ENCODE results near the gene PLTP.

DNA sequence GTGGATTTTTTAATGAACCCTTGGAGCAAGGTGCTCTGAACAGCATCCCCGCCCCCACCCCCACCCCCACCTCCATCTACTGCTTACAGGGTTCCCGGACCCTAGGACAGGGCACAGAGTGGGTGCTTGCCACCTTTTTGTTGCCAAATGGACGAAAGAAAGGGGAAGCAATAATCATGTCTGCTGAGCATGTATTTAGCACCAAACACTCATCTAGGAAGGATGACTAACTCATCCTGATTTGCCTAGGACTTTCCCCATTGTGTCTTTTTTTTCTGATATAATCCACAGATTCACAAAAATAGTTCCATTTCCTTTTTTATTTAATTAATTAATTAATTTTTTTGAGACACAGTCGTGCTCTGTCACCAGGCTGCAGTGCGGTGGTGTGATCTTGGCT lies 1.2 kb upstream of the PLTP start:
- TF ChIP-seq SMAD1 (CRISPR knock-in tag; IDR thresholded peaks at IDR 0.05; ENCODE audit: borderline replicate concordance, low read depth) (no peak), FOXP1 (IDR thresholded peaks at IDR 0.05) (no peak), FOXP1 (CRISPR knock-in tag; IDR thresholded peaks at IDR 0.05) (no peak), PBX2 (CRISPR knock-in tag; IDR thresholded peaks at IDR 0.05) (no peak)
- TF ChIP-seq, protein P1, sequence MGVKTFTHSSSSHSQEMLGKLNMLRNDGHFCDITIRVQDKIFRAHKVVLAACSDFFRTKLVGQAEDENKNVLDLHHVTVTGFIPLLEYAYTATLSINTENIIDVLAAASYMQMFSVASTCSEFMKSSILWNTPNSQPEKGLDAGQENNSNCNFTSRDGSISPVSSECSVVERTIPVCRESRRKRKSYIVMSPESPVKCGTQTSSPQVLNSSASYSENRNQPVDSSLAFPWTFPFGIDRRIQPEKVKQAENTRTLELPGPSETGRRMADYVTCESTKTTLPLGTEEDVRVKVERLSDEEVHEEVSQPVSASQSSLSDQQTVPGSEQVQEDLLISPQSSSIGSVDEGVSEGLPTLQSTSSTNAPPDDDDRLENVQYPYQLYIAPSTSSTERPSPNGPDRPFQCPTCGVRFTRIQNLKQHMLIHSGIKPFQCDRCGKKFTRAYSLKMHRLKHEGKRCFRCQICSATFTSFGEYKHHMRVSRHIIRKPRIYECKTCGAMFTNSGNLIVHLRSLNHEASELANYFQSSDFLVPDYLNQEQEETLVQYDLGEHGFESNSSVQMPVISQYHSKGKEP (CRISPR knock-in tag; IDR thresholded peaks at IDR 0.05), result no peak
- TF ChIP-seq, protein P2, sequence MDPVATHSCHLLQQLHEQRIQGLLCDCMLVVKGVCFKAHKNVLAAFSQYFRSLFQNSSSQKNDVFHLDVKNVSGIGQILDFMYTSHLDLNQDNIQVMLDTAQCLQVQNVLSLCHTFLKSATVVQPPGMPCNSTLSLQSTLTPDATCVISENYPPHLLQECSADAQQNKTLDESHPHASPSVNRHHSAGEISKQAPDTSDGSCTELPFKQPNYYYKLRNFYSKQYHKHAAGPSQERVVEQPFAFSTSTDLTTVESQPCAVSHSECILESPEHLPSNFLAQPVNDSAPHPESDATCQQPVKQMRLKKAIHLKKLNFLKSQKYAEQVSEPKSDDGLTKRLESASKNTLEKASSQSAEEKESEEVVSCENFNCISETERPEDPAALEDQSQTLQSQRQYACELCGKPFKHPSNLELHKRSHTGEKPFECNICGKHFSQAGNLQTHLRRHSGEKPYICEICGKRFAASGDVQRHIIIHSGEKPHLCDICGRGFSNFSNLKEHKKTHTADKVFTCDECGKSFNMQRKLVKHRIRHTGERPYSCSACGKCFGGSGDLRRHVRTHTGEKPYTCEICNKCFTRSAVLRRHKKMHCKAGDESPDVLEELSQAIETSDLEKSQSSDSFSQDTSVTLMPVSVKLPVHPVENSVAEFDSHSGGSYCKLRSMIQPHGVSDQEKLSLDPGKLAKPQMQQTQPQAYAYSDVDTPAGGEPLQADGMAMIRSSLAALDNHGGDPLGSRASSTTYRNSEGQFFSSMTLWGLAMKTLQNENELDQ (CRISPR knock-in tag; IDR thresholded peaks at IDR 0.05; ENCODE audit: borderline replicate concordance), result no peak

Data from HepG2 (cell line).